ENCODE data around the gene BLOC1S6. TPM values are rescaled to one million over a fixed set of nuclear protein-coding genes. Genes with fewer than 3 reads are reported as not detected.

BLOC1S6 gene
- total RNA-seq, 1 experiment from 2014 or later, result 40.1 TPM

DNA sequence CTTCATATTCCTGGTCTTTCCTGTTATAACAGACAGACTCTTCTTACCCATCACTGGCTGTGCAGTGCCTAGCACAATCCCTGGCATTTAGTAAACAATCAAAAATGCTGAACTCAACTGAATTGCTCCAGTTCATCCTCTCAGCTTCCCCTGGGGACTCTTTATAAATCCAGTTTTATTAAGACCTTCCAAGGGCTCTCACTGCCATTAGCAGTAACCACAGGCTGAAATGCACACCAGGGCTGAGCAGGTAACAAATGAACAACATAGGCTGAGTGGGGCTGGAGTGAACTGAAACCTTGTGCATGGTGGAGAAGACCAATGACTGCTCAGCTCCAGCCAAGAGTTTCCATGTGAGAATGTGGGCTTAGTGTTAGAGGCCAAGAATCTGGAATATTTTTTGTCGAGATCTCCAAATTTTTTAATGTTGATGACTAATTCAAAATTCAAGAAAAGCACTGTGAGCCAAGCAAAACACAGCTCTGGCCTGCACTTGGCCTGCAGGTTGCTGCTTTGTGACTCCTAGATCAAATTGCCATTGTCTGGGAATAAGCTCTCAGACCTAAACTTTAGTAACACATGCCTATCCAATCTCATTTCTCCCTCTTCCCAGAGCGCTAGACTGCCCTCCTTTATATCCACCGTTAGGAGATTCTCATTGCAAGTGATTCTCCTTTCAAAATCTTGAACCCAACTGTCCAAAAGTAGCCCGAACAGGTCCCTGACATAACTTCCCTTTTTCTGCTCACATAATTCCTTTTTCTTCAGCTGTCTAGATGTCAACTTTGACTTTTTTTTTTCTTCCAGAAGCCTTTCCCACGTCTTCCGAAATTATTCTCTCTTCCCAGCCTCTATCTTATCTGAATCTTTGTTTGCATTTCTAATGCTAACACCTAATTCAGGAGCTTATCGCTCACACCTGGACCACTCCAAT is 55.1 kb downstream of the BLOC1S6 start:
- intact Hi-C loops (cut with micrococcal nuclease), result loop anchor here (5.0 kb wide), 1 partner anchor 485 kb away; no protein-coding TSS in a partner anchor
- ChIA-PET CTCF (interaction anchor here (0.9 kb wide), 1 partner anchor 73 kb away, joined by 3 read pairs; no protein-coding TSS in a partner anchor), POLR2A (ENCODE audit: unreplicated experiment) (interaction anchor here (0.6 kb wide), 2 partner anchors 659 to 1051 kb away, joined by 3 to 4 read pairs; no protein-coding TSS in a partner anchor)
- peaks cover 10% of the 10 kb centered on the region for H3F3A ChIP-seq (ENCODE audit: low read length, unreplicated experiment)
- peak overlapping the region; percentile 78 for H3K4me2 ChIP-seq (ENCODE audit: low read length)
- DNase-seq (peak; percentile 73), ATAC-seq (peak; percentile 26)
- TF ChIP-seq, protein P1, sequence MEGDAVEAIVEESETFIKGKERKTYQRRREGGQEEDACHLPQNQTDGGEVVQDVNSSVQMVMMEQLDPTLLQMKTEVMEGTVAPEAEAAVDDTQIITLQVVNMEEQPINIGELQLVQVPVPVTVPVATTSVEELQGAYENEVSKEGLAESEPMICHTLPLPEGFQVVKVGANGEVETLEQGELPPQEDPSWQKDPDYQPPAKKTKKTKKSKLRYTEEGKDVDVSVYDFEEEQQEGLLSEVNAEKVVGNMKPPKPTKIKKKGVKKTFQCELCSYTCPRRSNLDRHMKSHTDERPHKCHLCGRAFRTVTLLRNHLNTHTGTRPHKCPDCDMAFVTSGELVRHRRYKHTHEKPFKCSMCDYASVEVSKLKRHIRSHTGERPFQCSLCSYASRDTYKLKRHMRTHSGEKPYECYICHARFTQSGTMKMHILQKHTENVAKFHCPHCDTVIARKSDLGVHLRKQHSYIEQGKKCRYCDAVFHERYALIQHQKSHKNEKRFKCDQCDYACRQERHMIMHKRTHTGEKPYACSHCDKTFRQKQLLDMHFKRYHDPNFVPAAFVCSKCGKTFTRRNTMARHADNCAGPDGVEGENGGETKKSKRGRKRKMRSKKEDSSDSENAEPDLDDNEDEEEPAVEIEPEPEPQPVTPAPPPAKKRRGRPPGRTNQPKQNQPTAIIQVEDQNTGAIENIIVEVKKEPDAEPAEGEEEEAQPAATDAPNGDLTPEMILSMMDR (conservative IDR thresholded peaks at IDR 0.05; ENCODE audit: low read depth, low read length), result no peak
- H3K27ac ChIP-seq (ENCODE audit: low read length), result peak overlapping the region; percentile 100
- no peak overlapping the region for H2AFZ ChIP-seq (ENCODE audit: low read length)
- H4K20me1 ChIP-seq (ENCODE audit: low read length), result no peaks in the 10 kb centered on the region
- peaks cover 75% of the 10 kb centered on the region for H3K79me2 ChIP-seq (ENCODE audit: low read length)
- peaks cover 91% of the 10 kb centered on the region for H3K4me1 ChIP-seq (ENCODE audit: insufficient read depth, low read length)
- H3K9me2 ChIP-seq (replicated peaks; ENCODE audit: low read length), result no peaks in the 10 kb centered on the region
- H3K27me3 ChIP-seq (ENCODE audit: low read length), result no peaks in the 10 kb centered on the region
- BruUV-seq (replicated peaks), result no TSS peak
- peak overlapping the region; percentile 44; the same call in 1 of the 2 replicates for H3K4me3 ChIP-seq (ENCODE audit: low read length)
- peak overlapping the region; percentile 86 for H3K9ac ChIP-seq (ENCODE audit: low read length)
- H3K9me3 ChIP-seq (ENCODE audit: low read length), result no peaks in the 10 kb centered on the region
- no peaks in the 10 kb centered on the region for H3K36me3 ChIP-seq (ENCODE audit: low read depth, low read length)

GRCh38 chr15:45644437-45644836 is 57.3 kb downstream of the BLOC1S6 start:
- DNase-seq (no peak), ATAC-seq (no peak)
- TF ChIP-seq EZH2 (IDR thresholded peaks at IDR 0.05; ENCODE audit: low read length, unreplicated experiment) (no peak), EZH2phosphoT487 (IDR thresholded peaks at IDR 0.05; ENCODE audit: borderline replicate concordance, low read length) (no peak)
- TF ChIP-seq, protein P1 (conservative IDR thresholded peaks at IDR 0.05; ENCODE audit: low read depth, low read length), result no peak
- H3K79me2 ChIP-seq (ENCODE audit: low read length), result peaks cover 64% of the 10 kb centered on the region
- no peaks in the 10 kb centered on the region for H3K27me3 ChIP-seq (ENCODE audit: low read length)
- no peak overlapping the region for H2AFZ ChIP-seq (ENCODE audit: low read length)
- no peaks in the 10 kb centered on the region for H3K9me3 ChIP-seq (ENCODE audit: low read length)
- H3K4me3 ChIP-seq (ENCODE audit: low read length), result no peak overlapping the region
- CTCF ChIA-PET, result no interaction called here
- no peak overlapping the region for H3K4me2 ChIP-seq (ENCODE audit: low read length)
- no TSS peak for BruUV-seq (replicated peaks)
- H4K20me1 ChIP-seq (ENCODE audit: low read length), result no peaks in the 10 kb centered on the region
- intact Hi-C loops (cut with micrococcal nuclease), result loop anchor here (5.0 kb wide), 1 partner anchor 483 kb away; no protein-coding TSS in a partner anchor
- H3K9me2 ChIP-seq (replicated peaks; ENCODE audit: low read length), result no peaks in the 10 kb centered on the region
- no peaks in the 10 kb centered on the region for H3K36me3 ChIP-seq (ENCODE audit: low read depth, low read length)
- H3F3A ChIP-seq (ENCODE audit: low read length, unreplicated experiment), result peaks cover 10% of the 10 kb centered on the region
- peak overlapping the region; percentile 92 for H3K27ac ChIP-seq (ENCODE audit: low read length)
- H3K4me1 ChIP-seq (ENCODE audit: insufficient read depth, low read length), result peaks cover 91% of the 10 kb centered on the region
- POLR2A ChIA-PET (ENCODE audit: unreplicated experiment), result no interaction called here
- H3K9ac ChIP-seq (ENCODE audit: low read length), result no peak overlapping the region

Data from PC-3 (cell line).